Skin epidermis (tissue), 12 donors: Measurements from ENCODE around the gene LBP.

Experiments used
- H3K27ac ChIP-seq, 21 experiments: fragments of 200-600 bp; sonication (generic) in 11 of 21; one replicate each; pipeline ENCODE4 v1.5.0; 2020; ENCODE audit warnings: mild to moderate bottlenecking in 3 of 21, inconsistent platforms in 2 of 21, moderate library complexity in 2 of 21
- H3K4me3 ChIP-seq, 7 experiments: fragments of 200-600 bp; sonication (generic) in 2 of 7; one replicate each; pipeline ENCODE4 v1.5.0; 2020; ENCODE audit warnings: inconsistent platforms in 2 of 7, mild to moderate bottlenecking in 2 of 7, moderate library complexity in 1 of 7

The LBP gene

DNA sequence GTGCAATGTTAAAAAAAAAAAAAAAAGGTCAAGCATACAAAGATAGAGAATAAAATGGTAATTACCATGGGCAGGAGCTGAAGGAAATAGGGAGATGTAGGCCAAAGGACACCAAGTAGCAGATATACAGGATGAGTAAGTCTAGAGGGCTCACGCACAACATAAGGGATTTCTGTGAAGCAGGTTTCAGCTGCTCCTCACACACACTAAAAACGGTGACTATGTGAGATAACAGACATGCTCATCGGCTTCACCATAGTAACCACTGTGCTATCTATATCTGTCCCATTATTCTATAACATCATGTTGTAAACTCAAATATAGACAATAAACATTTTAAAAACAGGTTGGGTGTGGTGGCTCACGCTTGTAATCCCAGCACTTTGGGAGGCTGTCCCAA lies 77.3 kb downstream of the LBP start:
- Histone ChIP-seq H3K27ac (no peak overlapping the region), H3K4me3 (no peak overlapping the region)

DNA sequence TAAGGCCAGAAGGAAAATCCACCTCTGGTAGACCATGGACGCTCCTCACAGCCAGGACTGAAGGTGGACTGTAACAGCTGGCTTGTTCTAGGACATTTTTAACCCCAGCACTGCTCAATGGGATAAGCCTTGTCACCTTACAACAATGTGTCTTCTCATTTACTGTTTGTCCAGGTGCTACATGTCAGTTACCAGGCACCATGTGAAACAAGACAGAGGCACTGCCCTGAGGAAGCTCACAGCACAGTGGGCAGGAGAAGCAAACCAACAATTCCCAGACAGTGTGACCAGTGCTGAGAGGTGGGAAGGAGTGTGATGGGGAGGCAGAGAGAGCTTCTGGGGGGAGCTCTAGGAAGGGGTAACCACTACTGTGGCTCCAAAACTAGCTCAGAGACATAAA lies 78.1 kb downstream of the LBP start:
- no peak overlapping the region for H3K4me3 ChIP-seq
- H3K27ac ChIP-seq, result no peak overlapping the region

GRCh38 chr20:38426006-38426897 lies 80.0 kb downstream of the LBP start:
- Histone ChIP-seq H3K27ac (no peak overlapping the region), H3K4me3 (no peak overlapping the region)
